Left renal cortex interstitium (tissue), 4 donors: ENCODE results near the gene CAPN10. TPM values are rescaled to one million over a fixed set of nuclear protein-coding genes. Genes with fewer than 3 reads are reported as not detected.
"Not testable (repeated sequence)": the region's sequence is repeated elsewhere in the genome, so short reads cannot be mapped to it uniquely, and the experiment has no call there.

Experiments used
- DNase-seq, 4 donors: peaks; one replicate each; pipeline ENCODE4 v3.0.0-alpha.2; 2013; ENCODE audit warnings: low read depth in 4 of 4, low spot score in 2 of 4, missing footprints in 1 of 4
- polyA plus RNA-seq, 4 donors: library from polyadenylated mRNA; unstranded; fragments of 120-200 nt; gene quantifications; one replicate each; pipeline ENCODE4 v1.2.1, GENCODE V29; 2013; ENCODE audit not compliant: insufficient read length in 4 of 4

CAPN10 gene, protein sequence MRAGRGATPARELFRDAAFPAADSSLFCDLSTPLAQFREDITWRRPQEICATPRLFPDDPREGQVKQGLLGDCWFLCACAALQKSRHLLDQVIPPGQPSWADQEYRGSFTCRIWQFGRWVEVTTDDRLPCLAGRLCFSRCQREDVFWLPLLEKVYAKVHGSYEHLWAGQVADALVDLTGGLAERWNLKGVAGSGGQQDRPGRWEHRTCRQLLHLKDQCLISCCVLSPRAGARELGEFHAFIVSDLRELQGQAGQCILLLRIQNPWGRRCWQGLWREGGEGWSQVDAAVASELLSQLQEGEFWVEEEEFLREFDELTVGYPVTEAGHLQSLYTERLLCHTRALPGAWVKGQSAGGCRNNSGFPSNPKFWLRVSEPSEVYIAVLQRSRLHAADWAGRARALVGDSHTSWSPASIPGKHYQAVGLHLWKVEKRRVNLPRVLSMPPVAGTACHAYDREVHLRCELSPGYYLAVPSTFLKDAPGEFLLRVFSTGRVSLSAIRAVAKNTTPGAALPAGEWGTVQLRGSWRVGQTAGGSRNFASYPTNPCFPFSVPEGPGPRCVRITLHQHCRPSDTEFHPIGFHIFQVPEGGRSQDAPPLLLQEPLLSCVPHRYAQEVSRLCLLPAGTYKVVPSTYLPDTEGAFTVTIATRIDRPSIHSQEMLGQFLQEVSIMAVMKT
- polyA plus RNA-seq, result 10 to 100 TPM; 15.3 to 39.6 (median 30.0) TPM

DNA sequence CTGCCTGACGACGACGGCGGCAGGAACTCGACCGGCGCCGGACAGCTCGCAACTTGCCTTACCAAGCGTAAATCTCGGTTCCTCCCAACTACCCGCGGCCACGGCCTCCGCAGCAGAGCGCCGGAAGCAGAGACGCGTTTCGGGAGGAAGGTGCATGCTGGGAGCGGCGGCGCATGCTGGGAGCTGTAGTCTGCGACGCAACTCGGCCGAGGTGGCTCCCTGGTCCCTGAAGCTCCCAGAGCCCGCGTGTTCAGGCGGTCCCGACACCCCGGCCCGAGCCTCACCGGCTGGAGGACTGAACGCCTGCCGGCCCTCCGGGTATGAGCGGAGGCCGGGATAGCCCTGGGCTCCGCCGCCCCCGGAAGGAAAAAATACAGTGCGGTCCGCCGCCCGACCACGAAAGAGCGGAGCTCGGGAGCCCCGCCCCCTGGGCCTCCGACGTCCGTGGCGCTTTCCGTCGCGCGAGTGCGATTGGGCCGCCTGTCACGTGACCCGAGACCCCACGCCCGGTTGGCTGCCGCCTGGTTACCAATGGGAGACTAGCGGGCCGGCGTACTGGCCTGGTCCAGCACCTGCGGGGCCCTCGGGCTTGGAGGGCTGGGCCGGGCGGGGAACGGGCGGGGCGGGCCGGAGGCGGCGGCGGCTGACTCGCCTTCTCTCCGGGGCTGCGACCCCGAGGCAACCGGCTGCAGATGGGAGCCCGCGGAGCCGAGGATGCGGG lies at the start of gene CAPN10:
Gene CAPN10 (plus strand): TSS at position 537 of the 721 bp plus-strand sequence. CDS start 178 bp downstream, at position 715.
- peak; percentile 86 to 94 (median 92) for DNase-seq

DNA sequence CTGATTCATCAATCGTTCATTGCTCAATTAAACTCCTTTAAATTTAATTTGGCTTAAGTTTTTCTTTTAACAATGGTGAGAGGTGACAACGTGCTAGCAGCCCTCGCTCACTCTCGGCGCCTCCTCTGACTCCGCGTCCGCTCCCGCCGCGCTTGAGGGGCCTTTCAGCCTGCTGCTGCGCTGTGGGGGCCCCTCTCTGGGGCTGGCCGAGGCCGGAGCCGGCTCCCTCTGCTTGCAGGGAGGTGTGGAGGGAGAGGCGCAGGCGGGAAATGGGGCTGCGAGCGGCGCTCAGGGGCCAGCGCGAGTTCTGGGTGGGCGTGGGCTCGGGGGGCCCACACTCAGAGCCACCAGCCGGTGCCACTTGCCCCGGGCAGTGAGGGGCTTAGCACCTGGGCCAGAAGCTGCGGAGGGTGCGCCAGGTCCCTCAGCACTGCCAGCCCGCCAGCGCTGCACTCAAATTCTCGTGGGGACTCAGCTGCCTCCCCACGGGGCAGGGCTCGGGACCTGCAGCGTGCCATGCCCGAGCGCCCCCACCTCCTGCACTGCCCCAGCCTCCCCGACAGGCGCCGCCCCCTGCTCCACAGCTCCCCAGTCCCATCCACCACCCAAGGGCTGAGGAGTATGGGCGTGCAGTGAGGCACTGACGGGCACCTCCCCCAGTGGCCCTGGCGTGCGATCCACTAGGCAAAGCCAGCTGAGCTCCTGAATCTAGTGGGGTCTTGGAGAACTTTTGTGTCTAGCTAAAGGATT lies 48.3 kb upstream of the CAPN10 start:
- no peak for DNase-seq

DNA sequence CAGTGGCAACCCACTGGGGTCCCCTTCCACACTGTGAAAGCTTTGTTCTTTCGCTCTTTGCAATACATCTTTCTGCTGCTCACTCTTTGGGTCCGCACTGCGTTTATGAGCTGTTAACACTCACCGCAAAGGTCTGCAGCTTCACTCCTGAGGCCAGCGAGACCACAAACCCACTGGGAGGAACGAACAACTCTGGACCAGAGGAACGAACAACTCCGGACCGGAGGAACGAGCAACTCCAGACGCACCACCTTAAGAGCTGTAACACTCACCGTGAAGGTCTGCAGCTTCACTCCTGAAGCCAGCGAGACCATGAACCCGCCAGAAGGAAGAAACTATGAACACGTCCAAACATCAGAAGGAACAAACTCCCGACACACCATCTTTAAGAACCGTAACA lies 47.4 kb upstream of the CAPN10 start:
- DNase-seq, result not testable (repeated sequence)

DNA sequence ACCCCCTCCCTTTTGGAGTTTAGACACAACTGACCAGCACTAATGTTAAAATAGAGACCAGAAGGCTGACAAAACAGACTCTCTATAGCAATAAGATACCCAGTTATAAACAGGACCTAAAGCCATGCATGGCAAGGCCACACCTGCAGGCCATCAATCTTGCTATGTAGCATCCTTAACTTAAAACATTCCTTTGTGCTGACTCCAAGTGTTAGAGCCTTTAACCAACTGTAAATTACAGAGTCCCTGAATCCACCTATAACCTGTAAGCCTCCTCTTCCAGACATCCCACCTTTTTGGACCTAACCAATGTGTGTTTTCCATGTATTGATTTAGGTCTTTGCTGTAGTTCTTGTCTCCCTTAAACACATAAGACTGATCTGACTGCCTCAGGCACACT lies 46.6 kb upstream of the CAPN10 start:
- no peak for DNase-seq

DNA sequence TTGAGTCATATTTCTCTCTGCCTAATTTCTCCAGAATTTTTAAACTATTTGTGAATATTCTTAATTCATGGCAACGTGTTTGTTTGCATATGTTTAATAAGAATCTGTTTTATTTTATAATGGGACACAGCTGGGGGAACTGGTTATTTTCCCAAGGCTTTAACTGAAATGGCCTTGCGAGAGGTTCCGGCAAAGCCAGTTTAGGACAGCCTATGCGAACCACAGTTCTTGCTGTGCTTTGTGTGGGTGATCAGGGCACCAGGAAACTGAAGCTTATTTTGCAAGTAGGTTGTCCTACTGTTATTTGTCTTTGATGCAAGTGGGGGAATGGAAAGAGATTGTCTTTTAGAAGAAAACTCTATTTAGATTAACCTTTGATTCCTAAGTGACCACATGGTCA lies 35.2 kb upstream of the CAPN10 start:
- no peak for DNase-seq

DNA sequence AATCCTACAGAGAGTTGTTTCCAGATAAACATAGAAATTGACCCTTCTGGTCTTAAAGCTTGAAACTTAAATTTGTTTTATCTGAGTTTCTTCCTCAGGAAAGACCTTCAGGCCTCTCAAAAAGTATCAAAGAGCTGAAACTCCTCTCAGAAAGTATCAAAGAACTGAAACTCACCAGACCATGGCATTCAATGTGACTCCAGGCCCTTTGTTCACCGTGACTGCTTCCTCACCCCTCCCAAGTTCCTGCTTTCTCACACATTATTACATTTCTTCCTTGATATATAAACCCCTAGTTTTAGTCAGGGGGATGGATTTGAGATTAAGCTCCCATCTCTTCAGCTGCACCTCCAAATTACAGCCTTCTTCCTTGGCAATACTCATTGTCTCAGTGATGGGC lies 34.7 kb upstream of the CAPN10 start:
- no peak for DNase-seq

DNA sequence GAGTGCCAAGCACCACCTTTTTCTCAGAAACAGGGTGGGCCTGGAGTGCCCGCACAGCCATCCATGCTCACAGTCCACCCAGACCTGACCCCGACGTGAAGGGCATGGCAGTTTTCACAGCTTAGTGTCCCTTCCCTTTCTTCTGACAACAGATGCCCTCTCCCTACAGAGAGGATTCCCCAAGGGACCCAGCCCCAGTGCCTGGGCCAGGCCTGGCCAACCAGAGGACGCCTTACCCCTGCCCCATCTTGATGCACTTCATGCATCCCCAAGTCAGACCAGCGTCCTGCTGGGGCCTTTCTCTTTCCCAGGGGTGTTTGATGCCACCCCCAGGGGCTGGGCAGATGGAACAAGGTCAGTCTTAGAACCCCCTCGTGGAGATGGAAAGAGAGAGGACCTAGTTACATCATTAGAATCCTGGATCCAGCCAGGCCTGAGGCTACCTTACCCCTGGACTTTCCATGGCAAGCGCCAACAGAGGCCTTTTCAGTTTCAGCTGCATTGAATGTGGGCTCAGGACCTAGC lies 32.5 kb upstream of the CAPN10 start:
- DNase-seq, result no peak

DNA sequence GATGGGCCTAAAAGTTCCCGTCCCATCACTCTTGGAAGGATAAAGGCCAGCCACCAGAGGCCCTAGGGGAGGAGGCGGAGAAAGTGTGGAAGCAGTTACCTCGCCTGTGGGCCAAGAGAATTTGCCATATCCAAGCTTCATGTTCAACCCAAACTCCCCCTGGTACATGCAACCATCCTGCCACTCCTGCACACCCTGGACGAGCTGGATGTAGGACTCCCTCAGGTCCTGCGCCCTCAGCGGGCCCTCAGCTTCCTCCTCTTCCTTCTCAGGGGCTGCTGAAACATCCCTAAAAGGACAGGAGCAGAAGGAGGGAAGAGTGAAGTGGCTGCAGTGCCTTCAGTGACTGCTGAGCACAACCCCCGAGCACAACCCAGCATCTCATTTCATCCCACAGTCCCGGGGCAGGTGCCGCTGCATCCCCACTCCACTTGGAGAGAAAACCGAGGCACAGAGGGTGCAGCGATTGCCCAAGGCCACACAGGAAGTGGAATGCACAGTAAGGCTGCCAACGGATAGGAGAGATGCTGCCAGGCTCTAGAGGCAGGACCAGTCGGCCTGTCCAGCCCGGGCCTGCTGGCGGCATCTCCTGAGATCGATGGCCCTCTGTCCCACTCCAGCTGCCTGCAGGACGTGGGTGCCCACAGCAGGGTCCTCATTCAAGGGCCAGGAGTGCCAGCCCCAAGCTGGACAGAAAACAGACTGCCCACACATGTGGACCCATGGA lies 31.6 kb upstream of the CAPN10 start:
- DNase-seq, result no peak

DNA sequence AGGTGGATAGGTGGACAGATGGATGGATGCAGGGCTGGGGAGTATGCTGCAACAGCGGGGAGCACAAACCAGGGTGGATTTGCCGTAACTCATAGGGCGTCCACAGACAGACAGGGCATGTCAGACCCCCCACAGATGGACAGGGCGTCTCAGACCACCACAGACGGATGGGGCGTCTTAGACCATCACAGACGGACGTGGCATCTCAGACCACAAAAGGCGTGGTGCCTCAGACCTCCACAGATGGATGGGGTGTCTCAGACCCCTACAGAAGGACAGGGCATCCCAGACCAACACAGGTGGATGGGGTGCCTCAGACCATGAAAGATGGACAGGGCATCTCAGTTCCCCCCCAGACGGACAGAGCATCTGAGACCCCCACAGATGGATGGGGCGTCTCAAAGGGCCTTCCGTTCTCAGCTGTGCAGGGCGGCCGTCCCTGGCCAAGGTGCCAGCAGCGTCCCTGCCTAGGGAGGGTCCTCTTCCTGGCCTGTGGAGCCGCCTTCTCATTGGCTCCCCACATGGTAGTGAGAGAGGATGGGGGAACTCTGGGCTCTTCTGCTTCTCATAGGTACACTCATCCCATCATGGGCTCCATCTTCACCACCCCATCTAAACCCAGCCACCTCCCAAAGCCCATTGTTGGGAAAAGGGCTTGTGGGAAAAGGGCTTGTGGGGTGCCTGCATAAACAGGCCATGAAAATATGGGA lies 30.8 kb upstream of the CAPN10 start:
- no peak for DNase-seq

DNA sequence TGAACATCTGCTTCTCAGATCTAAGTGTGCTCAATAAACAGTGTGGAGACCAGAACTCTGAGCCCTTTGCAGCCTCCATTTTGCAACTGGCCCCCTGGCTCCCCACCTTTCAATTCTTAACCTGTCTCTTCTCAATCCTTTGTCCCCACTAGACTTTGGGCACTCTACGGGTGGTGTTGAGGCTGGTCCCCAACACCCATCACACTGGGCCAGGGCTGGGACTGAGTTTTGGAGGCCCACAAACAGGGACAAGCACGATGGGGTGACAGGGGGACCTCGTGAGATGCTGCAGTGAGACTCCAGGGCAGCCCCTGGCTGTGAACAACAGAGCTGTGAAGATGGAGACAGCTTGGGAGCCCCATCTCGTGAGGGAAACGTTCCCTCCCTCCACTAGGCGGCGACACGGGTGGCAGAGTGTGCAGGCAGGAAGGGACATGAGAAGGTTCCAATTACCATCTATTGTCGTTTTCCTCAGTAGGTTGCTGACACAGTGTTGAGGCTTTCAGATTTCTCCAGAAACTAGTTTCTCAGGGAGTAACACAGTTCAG lies 29.9 kb upstream of the CAPN10 start:
- DNase-seq, result no peak

DNA sequence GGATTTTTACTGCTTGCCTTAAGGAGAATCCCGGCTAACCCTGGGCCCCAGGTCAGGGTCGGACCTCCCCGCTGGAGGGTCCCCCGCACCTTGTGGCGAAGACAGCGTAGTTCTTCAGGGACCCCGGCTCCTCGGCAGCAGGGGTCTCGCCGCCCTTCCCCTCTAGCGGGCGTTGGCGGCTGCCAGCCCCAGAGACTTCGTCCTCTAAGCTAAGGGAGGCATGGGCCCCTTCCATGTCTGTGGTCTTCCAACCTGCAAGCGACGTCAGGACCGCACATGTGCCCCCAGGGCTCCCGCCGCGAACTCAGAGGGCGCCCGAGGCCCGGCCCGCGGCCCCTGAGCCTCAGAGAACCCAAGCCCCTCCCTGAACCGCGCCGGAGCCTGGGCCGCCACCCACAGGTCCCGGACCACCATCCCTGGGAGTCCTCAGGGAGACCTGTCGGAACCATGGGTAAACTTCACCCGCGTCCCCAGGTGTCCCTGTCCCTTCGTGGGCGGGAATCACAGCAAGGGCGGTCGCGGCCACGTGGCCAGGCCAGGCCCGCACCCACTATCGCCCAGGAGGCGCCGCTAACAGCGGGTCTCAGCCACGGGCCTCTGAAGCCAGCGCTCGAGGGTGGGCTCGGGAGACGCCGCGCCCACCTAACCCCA lies 29.3 kb upstream of the CAPN10 start:
- DNase-seq, result no peak

DNA sequence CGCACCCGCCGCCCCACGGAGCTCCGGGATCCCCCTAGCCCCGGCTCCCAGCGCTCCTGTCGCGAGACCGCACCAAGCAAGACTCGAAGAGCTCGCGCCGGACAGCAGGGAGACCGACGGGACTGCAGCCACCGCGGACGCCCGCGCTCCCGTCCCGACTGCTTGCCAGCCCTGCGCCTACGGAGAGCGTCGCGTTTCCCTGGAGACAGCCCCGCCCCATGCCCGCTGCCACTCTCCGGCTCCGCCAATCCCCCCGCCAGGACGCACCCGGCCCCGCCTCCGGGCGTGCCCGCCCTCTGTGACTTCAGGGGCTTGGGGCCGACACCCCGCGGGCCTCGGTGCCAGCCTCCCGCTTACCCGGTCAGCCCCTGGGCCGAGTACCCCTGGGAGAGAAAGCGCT lies 28.7 kb upstream of the CAPN10 start, which contains the start of gene ANKMY1:
Gene ANKMY1 (minus strand): TSS at position 181 of the 400 bp plus-strand sequence. CDS start 653 bp downstream, outside the sequence.
- DNase-seq, result no peak

DNA sequence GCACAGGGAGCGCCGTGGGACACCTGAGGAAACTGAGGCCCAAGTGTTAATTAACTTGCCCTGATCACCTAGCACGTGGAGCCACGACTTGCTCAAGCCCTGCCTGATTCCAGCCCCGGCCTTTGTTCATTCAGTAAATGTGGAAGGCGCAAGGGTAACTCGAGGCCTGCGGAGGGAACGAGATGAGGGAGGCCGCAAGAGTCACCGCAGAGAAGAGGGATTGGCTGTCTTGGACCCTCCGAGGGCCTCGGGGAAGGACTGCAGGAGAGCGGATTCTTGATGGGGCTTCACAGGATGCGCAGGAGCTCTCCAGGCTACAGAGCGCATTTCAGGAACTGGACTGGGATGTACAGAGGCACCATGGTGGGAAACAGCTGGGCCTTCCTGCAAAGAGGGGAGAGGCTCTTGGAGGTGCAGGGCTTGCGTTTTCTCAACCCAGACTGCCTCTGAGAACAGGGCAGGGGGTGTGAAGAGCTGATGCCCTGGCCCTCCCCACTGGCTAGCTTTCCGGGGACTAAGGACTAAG lies 28.2 kb upstream of the CAPN10 start:
- no peak for DNase-seq

DNA sequence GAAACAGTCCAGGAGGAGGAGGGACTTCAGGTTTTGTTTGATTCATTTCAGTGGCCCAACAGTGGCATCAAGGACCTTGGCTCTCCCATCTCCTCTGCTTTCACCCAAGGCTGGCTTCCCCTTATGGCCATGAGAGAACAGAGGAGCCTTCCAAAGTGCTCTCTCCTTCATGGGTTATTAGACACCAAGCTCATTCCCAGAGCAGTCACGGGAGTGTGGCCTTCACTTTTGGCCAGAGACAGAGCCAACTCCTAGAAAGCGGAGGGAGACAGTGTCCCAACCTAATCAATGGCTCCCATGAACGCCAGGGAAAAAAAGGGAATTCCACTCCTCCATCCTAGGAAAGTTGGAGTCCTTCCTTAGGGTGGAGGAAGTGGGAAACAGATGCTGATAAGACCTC lies 27.2 kb upstream of the CAPN10 start:
- no peak for DNase-seq

DNA sequence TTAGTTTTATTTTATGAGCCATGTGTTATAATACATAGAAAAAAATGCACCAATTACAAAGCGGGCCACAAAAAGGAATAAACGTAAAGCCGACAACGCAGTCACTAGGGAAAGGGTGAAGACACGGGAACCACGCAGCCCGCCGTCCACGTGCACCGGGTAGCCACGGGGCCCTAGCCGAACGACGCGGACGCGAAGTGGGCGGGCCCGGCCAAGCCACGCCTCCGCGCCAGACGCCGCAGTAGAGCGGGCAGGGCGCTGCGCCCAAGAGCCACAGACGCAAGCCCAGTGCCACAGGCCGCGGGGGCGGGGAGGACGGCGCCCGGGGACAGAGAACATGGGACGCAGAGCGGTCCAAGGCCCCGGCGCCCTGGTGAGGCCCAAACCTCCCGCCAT lies 26.5 kb upstream of the CAPN10 start, which contains the start of gene DUSP28:
Gene DUSP28 (plus strand): TSS at position 274 of the 396 bp plus-strand sequence. CDS start 328 bp downstream, outside the sequence.
- DNase-seq, result peak in 1 of 4 donors; percentile 69

DNA sequence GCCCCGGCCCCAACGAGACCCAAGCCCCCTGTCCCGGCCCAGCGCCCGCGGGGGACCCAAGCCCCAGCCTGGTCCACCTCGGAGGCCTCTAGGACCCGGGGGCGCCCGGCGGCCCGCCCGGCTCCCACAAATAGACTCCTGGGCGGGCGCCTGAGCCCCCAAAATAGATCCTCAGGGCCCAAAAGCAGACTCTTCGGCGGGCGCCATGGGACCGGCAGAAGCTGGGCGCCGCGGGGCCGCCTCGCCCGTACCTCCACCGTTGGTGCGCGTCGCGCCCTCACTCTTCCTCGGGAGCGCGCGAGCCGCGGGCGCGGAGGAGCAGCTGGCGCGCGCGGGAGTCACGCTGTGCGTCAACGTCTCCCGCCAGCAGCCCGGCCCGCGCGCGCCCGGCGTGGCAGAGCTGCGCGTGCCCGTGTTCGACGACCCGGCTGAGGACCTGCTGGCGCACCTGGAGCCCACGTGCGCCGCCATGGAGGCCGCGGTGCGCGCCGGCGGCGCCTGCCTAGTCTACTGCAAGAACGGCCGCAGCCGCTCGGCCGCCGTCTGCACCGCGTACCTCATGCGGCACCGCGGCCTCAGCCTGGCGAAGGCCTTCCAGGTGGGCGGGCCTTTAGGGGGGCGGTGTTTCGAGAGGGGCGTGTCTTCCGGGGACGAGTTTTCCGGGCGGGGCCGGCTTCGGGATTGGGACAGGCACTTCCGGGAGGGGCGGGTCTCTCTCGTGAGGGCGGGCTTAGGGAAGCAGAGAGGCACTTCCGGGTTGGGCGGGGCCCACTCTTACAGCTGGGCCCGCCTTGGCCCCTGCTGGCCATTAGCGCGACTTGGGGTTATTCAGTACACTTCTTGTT lies 25.8 kb upstream of the CAPN10 start:
- DNase-seq, result peak; percentile 92 to 96 (median 95)
